Body of pancreas (tissue), 4 donors: ENCODE results near the gene CNTNAP5. TPM values are rescaled to one million over a fixed set of nuclear protein-coding genes. Genes with fewer than 3 reads are reported as not detected.
"Not testable (repeated sequence)": the region's sequence is repeated elsewhere in the genome, so short reads cannot be mapped to it uniquely, and the experiment has no call there.

ENCODE experiments used
- ATAC-seq: fragments of 150-250 bp; one replicate; pipeline ENCODE4 v1.9.1; 2016
- DNase-seq, 4 donors: peaks; one replicate each; pipeline ENCODE4 v3.0.0-alpha.2; 2019
- H3K27ac ChIP-seq, 4 donors: fragments of 200-600 bp; sonication (generic); 1 replicate in 3 of 4; 2 replicates in 1 of 4; pipeline versions ENCODE4 v1.5.1 to v1.6.1; 2016 to 2019; ENCODE audit warnings: mild to moderate bottlenecking in 1 of 4, mixed read lengths in 1 of 4, moderate library complexity in 1 of 4
- H3K27me3 ChIP-seq, 2 donors: fragments of 200-600 bp; sonication (generic); one replicate each; pipeline ENCODE4 v1.6.0; 2016; ENCODE audit warnings: mild to moderate bottlenecking in 1 of 2
- H3K36me3 ChIP-seq, 2 donors: fragments of 200-600 bp; sonication (generic); replicated peaks in 1 of 2; 2 replicates each; pipeline ENCODE4 v1.5.1; 2016; ENCODE audit warnings: low read depth in 2 of 2; ENCODE audit not compliant: insufficient read depth in 1 of 2
- H3K4me1 ChIP-seq: fragments of 200-600 bp; sonication (generic); one replicate; pipeline ENCODE4 v1.6.0; 2016
- H3K4me3 ChIP-seq, 2 donors: fragments of 200-600 bp; sonication (generic); 1 replicate in 1 of 2; 2 replicates in 1 of 2; pipeline ENCODE4 v1.5.1; 2016 to 2019
- H3K9me3 ChIP-seq, 3 donors: fragments of 200-600 bp; sonication (generic); 1 replicate in 2 of 3; 2 replicates in 1 of 3; pipeline ENCODE4 v1.5.1; 2016
- POLR2A ChIP-seq, 3 donors: fragments of 450-650 bp; IDR thresholded peaks; one replicate each; pipeline ENCODE4 v1.6.1; 2016; ENCODE audit warnings: antibody characterized with exemption in 3 of 3, mild to moderate bottlenecking in 2 of 3
- WGBS, 2 donors: methylation state at CpG; one replicate each; pipeline ENCODE4 v1.1.5; 2017; 5-methylcytosine and 5-hydroxymethylcytosine counted together
- intact Hi-C: fragments of 100-400 bp; cut with DNase I; formaldehyde crosslinking; loops from one replicate; pipeline ENCODE4 v1.15.1; 2023
- total RNA-seq, 2 donors: library from RNA; depleted of rRNA; stranded (reverse); fragments of >200 nt; gene quantifications; one replicate each; pipeline ENCODE4 v1.1.0, GENCODE V29; 2016
- TF ChIP-seq, protein P1 (sequence below), 7 experiments: fragments of 450-650 bp in 4 of 7; fragments of 200-600 bp in 3 of 7; sonication (generic) in 3 of 7; IDR thresholded peaks; one replicate each; pipeline ENCODE4 v1.5.1; 2016 to 2019; ENCODE audit warnings: antibody characterized with exemption in 7 of 7

Gene CNTNAP5
- total RNA-seq, 2 donors from 2014 or later = 0.26 to 0.33 TPM

DNA sequence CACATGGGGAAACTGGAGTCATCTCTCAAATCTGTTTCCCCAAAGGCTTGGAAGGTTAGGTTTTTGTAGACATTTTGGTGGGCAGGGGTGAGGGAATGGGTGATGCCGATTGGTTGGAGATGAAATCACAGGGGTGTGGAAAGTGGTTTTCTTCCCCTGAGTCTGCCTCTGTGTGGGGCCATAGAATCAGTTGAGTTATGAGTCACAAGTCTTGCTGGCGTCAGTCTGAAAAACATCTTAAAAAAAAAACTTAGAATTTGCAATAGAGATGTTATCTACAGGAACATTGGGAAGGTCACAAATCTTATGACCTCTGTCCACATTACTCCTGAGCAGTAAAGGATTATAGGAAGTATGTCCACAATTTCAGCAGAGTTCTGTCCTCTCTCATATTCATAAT lies 314.6 kb downstream of the CNTNAP5 start:
- no peaks in the 10 kb centered on the region for H3K36me3 ChIP-seq
- H3K27me3 ChIP-seq = no peaks in the 10 kb centered on the region
- no peak overlapping the region for H3K4me3 ChIP-seq
- TF ChIP-seq POLR2A (IDR thresholded peaks at IDR 0.05) = no peak
- TF ChIP-seq, protein P1, sequence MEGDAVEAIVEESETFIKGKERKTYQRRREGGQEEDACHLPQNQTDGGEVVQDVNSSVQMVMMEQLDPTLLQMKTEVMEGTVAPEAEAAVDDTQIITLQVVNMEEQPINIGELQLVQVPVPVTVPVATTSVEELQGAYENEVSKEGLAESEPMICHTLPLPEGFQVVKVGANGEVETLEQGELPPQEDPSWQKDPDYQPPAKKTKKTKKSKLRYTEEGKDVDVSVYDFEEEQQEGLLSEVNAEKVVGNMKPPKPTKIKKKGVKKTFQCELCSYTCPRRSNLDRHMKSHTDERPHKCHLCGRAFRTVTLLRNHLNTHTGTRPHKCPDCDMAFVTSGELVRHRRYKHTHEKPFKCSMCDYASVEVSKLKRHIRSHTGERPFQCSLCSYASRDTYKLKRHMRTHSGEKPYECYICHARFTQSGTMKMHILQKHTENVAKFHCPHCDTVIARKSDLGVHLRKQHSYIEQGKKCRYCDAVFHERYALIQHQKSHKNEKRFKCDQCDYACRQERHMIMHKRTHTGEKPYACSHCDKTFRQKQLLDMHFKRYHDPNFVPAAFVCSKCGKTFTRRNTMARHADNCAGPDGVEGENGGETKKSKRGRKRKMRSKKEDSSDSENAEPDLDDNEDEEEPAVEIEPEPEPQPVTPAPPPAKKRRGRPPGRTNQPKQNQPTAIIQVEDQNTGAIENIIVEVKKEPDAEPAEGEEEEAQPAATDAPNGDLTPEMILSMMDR (IDR thresholded peaks at IDR 0.05) = no peak
- intact Hi-C loops = no loop called here
- 50 to 57% methylated on average over 2 of the region's 2 CpGs for WGBS, 2 donors
- DNase-seq = no peak
- no peak for ATAC-seq
- H3K9me3 ChIP-seq = no peaks in the 10 kb centered on the region
- H3K4me1 ChIP-seq = no peaks in the 10 kb centered on the region
- no peak overlapping the region for H3K27ac ChIP-seq

DNA sequence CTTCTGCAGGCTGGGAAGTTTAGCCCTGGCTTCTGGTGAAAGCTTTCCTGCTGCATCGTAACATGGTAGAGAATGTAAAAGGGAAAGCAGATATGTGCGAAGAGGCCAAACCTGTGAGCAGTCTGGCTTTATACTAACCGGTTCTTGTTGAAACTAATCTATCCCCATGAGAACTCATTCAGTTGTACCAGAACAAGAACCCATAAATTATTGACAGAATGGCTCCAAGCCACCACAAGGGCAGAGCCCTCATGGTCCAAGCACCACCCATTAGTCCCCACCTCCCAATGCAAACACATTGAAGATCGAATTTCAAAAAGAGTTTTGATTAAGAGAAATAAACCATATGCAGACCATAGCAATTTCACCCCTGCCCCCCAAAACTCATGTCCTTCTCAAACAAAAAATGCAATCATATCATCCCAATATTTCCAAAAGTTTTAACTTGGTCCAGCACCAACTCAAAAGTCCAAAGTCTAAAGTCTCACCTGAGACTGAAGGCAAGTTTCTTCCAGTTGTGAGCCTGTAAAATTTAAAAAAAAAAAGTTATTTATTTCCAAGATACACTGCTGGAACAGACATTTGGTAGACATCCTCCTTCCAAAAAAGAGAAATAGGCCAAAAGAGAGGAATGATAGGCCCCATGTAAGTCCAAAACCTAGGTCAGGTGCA lies 318.9 kb downstream of the CNTNAP5 start:
- Histone ChIP-seq H3K27ac (no peak overlapping the region), H3K27me3 (no peaks in the 10 kb centered on the region), H3K36me3 (no peaks in the 10 kb centered on the region), H3K9me3 (no peaks in the 10 kb centered on the region), H3K4me3 (no peak overlapping the region), H3K4me1 (no peaks in the 10 kb centered on the region)
- intact Hi-C loops = no loop called here
- ATAC-seq (no peak), DNase-seq (no peak)
- 40 to 56% methylated on average over 4 of the region's 4 CpGs for WGBS, 2 donors
- TF ChIP-seq, protein P1 (IDR thresholded peaks at IDR 0.05) = no peak
- no peak for TF ChIP-seq POLR2A (IDR thresholded peaks at IDR 0.05)

DNA sequence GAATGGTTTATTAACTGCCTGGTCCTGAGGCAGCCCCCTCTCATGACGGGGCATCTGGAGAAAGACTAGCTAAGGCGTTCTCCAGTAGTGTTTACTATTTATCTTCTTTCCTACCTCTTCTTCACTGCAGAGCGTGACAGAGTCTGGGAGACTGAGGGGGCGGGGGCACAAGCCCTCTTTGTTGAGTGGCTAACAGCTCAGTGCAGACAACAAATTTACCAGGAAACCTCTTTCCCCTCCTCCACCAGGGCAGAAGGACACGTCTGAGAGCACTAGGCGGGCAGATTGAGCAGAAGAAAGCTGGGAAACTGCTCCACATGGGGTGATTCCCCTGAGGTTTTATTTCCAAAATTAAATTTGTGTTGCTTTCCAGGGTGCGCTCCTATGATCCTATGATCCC lies 322.1 kb downstream of the CNTNAP5 start:
- WGBS, 2 donors = 42 to 60% methylated on average over 7 of the region's 7 CpGs
- intact Hi-C loops = no loop called here
- no peak for ATAC-seq

DNA sequence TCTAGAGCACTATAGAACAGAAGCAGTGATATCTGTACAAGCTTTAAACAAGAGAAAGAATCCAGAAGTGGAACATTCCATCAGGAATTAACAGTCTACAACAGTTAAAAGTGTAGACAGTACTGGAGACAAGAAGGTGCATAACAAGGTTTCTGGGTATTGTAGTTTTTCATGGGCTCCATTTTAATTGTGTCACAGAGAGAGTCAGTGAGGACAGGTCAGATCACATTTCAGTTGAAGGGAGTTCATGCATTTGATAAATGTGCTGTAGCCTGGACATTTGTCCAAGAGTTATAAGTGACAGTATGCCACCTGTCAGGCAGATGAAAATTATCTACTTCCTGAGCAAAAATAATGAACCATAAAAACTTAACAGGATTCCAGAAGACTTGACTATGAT lies 328.6 kb downstream of the CNTNAP5 start:
- Histone ChIP-seq H3K4me1 (no peaks in the 10 kb centered on the region), H3K27ac (no peak overlapping the region), H3K9me3 (no peaks in the 10 kb centered on the region), H3K4me3 (no peak overlapping the region), H3K36me3 (no peaks in the 10 kb centered on the region), H3K27me3 (no peaks in the 10 kb centered on the region)
- ATAC-seq = no peak
- DNase-seq = no peak
- intact Hi-C loops = no loop called here
- TF ChIP-seq, protein P1 (IDR thresholded peaks at IDR 0.05) = no peak
- TF ChIP-seq POLR2A (IDR thresholded peaks at IDR 0.05) = no peak

More for the DNA sequence above, 322.1 kb downstream of the CNTNAP5 start:
- H3K36me3 ChIP-seq = no peaks in the 10 kb centered on the region
- H3K27me3 ChIP-seq = no peaks in the 10 kb centered on the region
- no peak overlapping the region for H3K4me3 ChIP-seq
- no peak overlapping the region for H3K27ac ChIP-seq
- TF ChIP-seq POLR2A (IDR thresholded peaks at IDR 0.05) = no peak
- TF ChIP-seq, protein P1 (IDR thresholded peaks at IDR 0.05) = no peak
- DNase-seq = no peak
- no peaks in the 10 kb centered on the region for H3K4me1 ChIP-seq
- no peaks in the 10 kb centered on the region for H3K9me3 ChIP-seq

DNA sequence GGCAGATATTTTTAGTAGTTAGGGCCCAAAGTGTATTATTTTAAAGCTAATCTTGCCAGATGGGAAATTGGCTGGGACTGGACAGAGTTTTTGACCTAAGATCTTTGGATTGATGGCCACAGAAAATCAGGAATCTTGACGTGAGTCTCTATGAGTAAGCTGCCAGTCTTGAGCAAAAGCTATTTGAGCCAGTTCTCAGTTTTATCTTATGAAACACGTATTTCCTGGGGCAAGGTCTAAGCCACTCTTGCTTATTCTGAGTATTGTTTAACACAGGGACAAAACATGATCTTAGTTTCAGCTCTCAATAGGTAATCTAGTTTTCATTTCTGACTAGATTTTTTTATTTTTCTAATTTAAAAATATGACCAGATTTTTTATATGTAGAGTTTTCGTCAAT lies 329.4 kb downstream of the CNTNAP5 start:
- Histone ChIP-seq H3K36me3 (no peaks in the 10 kb centered on the region), H3K4me3 (no peak overlapping the region), H3K27me3 (no peaks in the 10 kb centered on the region), H3K9me3 (no peaks in the 10 kb centered on the region), H3K4me1 (no peaks in the 10 kb centered on the region), H3K27ac (no peak overlapping the region)
- DNase-seq (no peak), ATAC-seq (no peak)
- TF ChIP-seq POLR2A (IDR thresholded peaks at IDR 0.05) = no peak
- TF ChIP-seq, protein P1 (IDR thresholded peaks at IDR 0.05) = no peak
- intact Hi-C loops = no loop called here
- 45% methylated on average over 3 of the region's 3 CpGs for WGBS, 2 donors

DNA sequence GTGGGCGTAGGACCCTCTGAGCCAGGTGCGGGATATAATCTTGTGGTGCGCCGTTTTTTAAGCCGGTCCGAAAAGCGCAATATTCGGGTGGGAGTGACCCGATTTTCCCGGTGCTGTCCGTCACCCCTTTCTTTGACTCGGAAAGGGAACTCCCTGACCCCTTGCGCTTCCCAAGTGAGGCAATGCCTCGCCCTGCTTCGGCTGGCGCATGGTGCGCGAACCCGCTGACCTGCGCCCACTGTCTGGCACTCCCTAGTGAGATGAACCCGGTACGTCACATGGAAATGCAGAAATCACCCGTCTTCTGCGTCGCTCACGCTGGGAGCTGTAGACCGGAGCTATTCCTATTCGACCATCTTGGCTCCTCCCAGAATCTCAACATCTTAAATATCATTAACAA lies 336.9 kb downstream of the CNTNAP5 start:
- ATAC-seq, H3K27me3 ChIP-seq, H3K36me3 ChIP-seq, H3K27ac ChIP-seq, H3K4me1 ChIP-seq, DNase-seq, H3K4me3 ChIP-seq, intact Hi-C loops, H3K9me3 ChIP-seq: not testable (repeated sequence)
- 84 to 88% methylated on average over 27 to 28 of the region's 28 CpGs for WGBS, 2 donors
